ENCODE measurements around the gene SMARCD3.

SMARCD3 gene

DNA sequence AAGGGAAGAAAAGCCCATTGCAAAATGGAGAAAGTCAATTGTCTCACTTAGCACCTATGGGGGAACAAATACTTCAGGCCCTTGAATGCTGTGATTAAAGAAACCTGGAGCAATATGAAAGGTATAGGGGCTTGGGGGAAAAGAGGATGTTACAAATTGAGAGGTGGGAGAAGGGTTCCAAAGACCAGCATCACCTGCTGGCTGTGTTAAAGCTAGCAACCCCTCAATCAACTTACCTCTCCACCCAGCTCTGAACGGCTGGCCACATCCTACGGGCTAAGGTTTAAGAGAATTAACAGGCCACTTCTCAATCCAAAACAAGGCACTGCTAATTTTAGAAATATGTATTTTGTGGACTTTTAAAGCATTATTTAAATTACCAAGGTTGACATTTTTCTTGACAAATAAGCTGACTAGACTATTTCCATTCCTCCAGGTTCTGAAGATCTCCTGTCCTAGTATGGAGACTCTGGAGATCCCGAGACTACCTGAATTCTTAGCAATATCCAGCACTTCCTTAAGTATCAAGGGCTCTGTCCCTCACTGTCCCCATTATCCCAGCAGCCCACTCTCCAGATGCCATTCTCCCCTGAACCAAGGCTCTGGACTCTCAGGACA is 37.2 kb downstream of the SMARCD3 start:
- TF ChIP-seq, protein P1, sequence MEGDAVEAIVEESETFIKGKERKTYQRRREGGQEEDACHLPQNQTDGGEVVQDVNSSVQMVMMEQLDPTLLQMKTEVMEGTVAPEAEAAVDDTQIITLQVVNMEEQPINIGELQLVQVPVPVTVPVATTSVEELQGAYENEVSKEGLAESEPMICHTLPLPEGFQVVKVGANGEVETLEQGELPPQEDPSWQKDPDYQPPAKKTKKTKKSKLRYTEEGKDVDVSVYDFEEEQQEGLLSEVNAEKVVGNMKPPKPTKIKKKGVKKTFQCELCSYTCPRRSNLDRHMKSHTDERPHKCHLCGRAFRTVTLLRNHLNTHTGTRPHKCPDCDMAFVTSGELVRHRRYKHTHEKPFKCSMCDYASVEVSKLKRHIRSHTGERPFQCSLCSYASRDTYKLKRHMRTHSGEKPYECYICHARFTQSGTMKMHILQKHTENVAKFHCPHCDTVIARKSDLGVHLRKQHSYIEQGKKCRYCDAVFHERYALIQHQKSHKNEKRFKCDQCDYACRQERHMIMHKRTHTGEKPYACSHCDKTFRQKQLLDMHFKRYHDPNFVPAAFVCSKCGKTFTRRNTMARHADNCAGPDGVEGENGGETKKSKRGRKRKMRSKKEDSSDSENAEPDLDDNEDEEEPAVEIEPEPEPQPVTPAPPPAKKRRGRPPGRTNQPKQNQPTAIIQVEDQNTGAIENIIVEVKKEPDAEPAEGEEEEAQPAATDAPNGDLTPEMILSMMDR (conservative IDR thresholded peaks at IDR 0.05; ENCODE audit: control insufficient read depth, insufficient read depth, low read depth, low read length), result no peak
- DNase-seq (ENCODE audit: low read depth), result no peak
- H3K4me3 ChIP-seq (ENCODE audit: control insufficient read depth, low read depth, low read length), result no peak overlapping the region

DNA sequence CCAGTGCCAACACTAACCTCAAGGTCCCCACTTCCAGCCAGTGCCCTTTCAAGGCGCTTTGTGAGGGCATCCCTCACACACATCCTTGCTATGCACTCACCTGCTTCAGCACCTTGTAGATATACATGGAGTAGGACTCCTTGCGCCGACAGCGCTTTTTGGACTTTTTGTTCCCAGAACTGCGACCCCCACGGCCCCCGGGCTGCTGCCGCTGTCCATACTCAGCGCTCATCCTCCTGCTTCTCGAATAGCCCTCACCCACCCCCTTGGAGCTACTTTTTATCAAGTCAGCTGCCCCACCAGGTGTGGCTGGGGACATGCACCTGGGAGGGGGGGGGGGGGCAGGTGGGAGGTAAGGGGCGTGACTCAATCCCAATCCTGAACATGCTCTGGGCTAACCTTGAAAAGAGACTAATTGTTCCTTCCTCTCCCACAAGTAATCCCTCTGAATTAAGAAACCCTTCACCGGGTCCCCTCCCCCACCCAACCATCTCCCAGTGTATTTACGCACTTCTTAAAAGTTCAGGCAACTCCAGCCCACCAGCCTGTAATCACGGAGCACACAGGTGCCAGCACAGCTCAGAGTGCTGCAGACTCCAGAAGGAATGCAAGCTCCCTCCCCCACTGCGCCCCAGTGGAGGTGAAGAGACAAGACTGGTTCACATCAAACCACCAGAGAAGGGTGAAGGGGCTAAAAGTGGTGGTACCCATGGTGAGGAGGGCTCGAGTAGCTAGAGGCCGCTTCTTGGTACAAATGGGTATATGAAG is 38.2 kb downstream of the SMARCD3 start, which contains the start of gene H2BK1:
Gene H2BK1, minus strand, starts transcription at position 402 of the 768 bp plus-strand sequence. Its CDS starts 170 bp downstream, at position 232.
- no peak within 1 kb of the TSS for H3K4me3 ChIP-seq (ENCODE audit: control insufficient read depth, low read depth, low read length)
- no peak for DNase-seq (ENCODE audit: low read depth)
- TF ChIP-seq, protein P1 (conservative IDR thresholded peaks at IDR 0.05; ENCODE audit: control insufficient read depth, insufficient read depth, low read depth, low read length), result no peak

DNA sequence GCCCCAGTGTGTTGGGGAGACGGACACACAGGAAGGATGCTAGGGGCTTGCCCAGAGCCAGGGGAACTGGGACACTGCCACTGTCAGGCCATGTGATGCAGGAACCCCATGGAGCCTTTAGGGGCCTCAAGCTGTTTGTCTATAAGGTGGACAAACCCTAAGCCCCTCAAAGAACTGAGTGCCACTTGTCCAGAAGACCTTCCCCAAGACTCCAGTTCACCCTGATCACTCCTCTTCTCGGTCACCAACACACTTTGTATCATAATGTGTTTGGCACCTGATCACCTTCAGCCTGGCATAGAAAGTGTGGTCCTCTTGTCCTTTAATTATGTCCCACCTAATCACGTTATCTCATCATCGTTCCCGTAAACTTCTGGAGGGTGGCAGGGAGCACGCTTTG is 38.9 kb downstream of the SMARCD3 start:
- H3K4me3 ChIP-seq (ENCODE audit: control insufficient read depth, low read depth, low read length), result no peak overlapping the region
- DNase-seq (ENCODE audit: low read depth), result no peak
- TF ChIP-seq, protein P1 (conservative IDR thresholded peaks at IDR 0.05; ENCODE audit: control insufficient read depth, insufficient read depth, low read depth, low read length), result no peak

DNA sequence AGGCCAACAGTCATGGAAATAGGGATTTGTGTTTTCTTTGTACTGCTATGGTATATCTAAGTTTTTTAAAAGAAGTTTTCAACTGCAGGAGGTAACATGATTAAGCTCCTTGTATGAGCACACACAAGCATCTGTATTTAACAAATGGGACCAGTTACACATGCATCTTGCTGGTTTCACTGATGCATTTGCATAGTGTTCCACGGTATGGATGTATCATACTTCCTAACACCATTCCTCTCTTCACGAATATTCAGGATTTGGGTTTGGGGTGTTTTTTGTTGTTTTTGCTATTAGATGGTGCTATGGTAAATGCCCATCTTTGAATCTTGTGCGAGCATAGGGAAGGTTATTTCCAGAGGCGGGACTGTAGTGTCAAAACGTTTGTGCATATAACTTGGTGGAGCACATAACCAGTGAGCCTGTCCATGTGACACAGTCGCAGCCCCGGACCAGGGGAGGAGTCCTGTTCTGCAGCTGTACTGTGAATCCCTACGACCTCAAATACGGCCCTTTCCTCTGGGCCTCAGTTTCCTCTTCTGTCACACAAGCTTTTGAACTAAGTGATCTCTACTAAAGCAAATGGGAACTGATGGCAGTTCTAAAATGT is 40.1 kb downstream of the SMARCD3 start:
- TF ChIP-seq, protein P1 (conservative IDR thresholded peaks at IDR 0.05; ENCODE audit: control insufficient read depth, insufficient read depth, low read depth, low read length), result no peak
- no peak overlapping the region for H3K4me3 ChIP-seq (ENCODE audit: control insufficient read depth, low read depth, low read length)
- no peak for DNase-seq (ENCODE audit: low read depth)

DNA sequence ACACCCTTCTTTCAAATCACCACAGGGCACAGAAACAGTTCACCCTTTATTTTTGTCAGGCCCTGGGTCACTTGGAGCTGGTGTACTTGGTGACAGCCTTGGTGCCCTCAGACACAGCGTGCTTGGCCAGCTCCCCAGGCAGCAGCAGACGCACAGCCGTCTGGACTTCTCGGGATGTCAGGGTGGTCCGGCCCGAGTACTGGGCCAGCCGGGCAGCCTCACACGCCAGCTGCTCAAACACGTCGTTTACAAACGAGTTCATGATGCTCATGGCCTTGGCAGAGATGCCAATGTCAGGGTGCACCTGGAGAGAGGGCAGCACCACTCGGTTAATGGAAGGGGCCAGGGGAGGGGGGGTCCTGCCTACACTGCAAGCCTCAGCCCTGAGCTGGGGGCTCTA is 40.7 kb downstream of the SMARCD3 start:
- no peak for DNase-seq (ENCODE audit: low read depth)
- TF ChIP-seq, protein P1 (conservative IDR thresholded peaks at IDR 0.05; ENCODE audit: control insufficient read depth, insufficient read depth, low read depth, low read length), result no peak
- no peak overlapping the region for H3K4me3 ChIP-seq (ENCODE audit: control insufficient read depth, low read depth, low read length)

DNA sequence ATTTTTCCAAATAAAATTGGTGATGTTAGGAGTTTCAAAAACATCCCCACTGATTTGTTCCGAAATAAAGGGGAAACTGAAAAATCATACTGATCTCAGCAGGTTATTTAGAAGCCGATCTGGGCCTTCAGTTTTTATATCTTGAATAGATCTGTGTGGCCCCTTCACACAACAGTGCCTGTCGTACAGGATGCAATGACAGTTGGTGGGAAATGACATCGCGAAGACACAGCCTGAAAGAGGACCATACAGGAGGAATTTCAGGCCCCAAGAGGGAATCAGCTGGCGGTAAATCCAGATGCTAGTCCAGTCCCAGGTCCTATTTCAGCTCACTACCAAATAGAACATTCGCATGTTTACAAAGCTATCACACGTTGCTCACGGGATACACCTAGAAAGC is 41.2 kb downstream of the SMARCD3 start:
- H3K4me3 ChIP-seq (ENCODE audit: control insufficient read depth, low read depth, low read length), result no peak overlapping the region
- no peak for DNase-seq (ENCODE audit: low read depth)
- TF ChIP-seq, protein P1 (conservative IDR thresholded peaks at IDR 0.05; ENCODE audit: control insufficient read depth, insufficient read depth, low read depth, low read length), result no peak

All from fibroblast of mammary gland (primary cell).